Stimulated activated CD4-positive, alpha-beta T cell treated with anti-CD3 and anti-CD28 coated beads, Interleukin-4, amount 100 ng/mL, for 4 hours (primary cell): Measurements from ENCODE around the gene ARID5B.
"Not testable (repeated sequence)": the region's sequence is repeated elsewhere in the genome, so short reads cannot be mapped to it uniquely, and the experiment has no call there.

Source experiments
- DNase-seq, 2 experiments: peaks; one replicate each; pipeline ENCODE4 v3.0.0-alpha.2; 2020

Gene ARID5B

DNA sequence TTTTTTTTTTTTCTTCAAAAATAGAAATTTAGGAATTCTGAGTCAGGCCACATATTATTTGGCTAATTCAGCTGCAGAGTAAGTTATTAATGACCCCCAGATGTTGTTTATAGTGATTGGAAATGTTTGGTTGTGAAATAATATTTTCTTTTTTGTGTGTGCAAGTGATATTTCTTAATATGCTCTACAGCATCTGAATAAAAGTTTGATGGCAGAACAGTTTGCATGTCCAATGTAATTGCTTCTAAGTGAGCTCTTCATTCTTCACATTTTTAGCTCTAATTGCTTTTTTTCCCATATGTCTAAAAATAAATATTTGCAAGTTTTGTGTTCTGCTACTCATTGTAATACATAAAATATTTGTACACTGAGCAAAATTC lies 116.0 kb downstream of the ARID5B start:
- no peak for DNase-seq

DNA sequence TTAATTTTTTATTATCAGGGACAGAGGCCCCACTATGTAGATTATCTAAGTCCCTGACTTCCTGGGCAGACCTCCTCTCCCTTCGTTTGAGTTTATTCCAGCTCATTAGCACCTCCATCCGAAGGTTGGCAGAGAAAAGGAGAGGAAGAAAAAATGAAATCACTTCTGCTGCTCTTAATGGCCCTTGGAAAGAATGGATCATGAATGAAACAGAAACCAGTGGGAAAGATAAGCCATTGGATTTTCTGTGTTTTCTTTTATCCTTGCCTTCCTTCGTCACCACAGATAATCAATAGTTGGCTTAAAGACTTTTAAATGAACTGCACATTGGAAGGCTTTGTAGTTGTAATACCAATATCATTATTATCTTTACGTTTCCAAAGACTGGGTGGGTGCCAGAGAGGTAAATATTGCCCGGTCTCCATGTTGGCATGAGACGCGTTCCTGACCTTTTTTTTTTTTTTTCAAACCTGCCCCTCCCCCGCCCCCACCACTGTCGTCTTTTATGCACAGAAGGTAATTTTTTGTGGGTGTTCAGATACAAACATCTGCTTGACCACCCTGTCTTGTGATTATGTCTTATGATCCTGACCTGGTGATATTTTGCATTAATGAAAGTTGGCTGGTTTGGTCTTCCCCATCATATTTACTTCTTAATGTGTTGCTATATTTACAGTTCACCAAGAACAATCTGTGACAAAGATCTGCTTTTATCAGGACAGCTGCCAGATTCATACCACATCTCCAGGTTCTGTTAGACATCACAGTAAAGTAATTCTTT lies 116.8 kb downstream of the ARID5B start:
- no peak for DNase-seq

DNA sequence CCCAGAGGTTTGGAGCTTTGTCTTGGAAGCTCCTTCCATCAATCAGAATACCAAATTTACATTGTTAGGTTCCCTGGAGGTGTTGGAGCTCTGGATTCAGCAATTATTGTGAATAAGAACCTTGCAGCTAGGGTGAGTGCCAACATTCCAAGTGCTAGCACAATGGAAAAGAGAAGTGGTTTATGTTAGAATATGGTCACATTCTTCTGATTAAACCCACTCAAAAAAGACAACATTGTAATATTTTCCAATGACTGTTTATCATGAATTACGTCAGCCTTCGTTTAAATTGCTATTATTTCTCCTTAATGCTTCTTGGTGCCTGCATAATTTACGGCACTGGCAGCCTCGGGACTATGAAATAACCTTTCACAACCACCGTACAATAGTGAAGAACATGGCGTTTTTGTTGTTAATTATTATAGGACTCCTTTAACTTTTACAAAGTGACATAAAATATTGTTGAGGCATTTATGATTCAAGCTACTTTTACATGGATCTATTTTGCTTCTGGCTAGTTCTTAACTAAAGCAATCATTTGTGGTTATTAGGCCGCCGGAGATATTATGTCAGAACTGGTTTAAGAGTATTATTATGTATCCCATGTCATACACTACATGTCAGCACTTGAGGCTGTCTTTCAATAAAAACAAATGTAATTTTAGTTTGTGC lies 117.7 kb downstream of the ARID5B start:
- no peak for DNase-seq

DNA sequence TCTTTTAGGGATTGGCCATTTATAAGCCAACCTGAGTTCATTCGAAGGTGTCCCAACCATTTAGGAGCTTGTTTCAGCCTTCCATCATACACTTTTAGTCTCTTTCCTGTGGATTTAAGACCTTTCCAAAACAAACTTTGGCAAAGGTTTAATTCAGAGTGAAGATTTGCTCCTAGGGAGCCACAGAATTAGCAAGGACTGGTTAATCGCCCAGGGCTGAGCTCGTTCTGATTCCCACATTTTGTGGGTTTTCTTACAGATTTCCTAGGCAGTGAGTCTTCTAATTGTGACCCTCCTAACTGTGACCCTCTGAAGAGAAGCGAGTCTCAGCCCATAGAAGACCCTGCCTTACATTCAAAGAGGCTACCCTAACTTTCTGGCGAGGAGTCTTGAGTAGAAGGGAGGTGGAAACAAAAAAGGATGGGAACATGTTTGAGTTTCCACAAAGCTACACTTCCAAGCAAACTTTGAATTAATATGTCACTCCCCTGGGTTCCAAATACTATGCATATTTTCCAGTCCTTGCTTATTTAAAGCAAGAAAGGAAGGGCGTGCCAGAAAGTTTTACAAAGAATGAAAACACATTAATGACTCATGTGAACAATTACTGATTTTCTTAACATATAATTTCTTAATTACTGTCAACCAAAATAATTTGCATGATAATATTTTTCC lies 118.3 kb downstream of the ARID5B start:
- no peak for DNase-seq

DNA sequence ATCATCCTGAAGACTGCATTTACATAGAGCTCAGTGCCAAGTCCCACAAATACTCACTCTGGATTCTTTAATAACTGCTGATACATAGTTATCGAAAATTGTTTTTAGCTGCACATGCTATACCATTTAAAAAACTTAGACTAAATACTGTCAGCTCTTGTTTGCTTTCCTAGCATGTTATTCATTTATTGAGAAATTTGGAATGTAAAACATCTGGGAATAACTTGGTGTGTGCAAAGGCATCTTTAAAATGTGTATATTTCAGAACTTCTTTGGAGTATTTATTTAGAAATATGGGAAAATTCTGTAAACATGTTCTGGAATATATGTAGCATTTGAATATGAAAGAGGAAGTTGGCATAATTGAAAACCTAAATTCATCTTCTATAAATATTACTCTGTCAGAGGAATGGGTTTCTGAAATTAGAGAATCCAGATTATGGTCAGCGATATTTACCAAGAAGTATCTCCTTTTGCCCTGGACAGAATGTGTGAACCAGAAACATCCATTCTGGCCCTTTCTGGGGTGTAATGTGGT lies 119.7 kb downstream of the ARID5B start:
- no peak for DNase-seq

DNA sequence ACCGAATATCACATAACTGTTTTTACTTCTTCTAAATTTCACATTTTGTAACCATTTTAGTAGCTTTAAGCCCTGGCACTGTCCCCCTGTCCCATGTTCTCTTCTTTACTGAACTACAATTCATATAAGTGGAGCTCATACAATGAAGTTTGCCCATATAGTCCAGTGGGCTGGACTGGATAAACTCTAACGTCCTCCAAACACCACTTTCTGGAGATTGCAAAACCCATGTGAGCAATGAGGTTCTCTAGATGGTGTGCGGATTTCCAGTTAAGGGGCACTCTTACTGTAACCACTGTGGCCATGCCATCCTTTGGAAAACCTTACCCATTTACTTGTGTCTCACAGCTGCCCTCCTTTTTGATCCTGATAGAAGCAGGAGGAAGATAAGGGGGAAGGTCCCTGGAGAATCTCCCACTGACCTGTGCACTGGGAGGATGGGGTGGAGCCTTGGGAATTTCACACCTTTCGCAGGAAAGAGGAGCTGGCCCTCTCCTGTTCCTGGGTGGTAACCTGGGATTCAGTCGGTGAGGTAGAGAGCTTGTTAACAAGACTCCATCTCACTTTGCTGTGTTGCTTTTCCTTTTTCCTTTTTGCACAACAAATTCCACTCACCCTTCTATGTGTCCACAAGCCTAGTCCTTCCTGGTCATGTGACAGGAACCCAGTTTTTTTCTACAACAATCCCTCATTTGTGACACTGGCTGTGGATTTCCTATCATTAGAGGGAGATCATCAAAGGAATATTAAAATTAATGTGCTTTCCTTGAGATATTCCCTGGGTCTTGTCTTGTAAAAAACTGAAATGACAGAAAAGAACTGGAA lies 120.7 kb downstream of the ARID5B start:
- DNase-seq: no peak

DNA sequence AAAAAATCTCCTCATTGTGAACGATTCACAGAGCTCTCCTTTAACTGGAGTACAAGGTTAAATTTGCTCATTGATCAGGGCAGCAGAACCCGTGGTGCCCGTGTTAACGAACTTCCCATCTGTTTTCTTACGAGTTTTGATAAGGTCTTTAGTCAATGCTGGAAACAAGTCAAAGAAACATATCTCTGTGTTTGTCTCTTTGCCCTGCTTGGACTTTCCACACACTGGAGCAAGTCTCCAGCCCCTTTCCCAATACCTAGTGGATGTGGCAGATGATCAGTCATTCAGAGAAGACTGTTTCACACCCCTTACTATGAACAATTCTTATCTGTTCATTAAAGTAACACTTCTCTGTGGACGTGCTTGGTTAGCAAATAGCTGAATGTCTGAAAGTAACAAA lies 121.3 kb downstream of the ARID5B start:
- no peak for DNase-seq

DNA sequence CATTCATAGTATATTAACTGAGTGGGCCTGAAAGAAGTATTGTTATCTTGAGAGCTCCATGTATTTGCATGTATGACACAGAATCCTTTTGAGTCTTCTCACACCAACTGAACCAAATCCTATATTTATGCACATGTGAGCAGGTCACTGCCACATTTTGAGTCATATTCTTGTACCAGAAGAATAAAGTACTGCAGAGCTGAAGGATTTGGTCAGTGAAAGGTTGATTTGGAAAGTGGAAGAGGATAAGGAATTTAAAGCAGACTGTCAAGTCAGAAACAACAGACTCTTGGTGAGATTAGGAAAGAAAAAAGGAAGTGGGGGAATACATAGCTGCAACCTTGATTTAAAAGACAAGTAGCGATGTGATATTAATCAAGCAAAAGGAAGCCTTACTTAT lies 121.8 kb downstream of the ARID5B start:
- no peak for DNase-seq

DNA sequence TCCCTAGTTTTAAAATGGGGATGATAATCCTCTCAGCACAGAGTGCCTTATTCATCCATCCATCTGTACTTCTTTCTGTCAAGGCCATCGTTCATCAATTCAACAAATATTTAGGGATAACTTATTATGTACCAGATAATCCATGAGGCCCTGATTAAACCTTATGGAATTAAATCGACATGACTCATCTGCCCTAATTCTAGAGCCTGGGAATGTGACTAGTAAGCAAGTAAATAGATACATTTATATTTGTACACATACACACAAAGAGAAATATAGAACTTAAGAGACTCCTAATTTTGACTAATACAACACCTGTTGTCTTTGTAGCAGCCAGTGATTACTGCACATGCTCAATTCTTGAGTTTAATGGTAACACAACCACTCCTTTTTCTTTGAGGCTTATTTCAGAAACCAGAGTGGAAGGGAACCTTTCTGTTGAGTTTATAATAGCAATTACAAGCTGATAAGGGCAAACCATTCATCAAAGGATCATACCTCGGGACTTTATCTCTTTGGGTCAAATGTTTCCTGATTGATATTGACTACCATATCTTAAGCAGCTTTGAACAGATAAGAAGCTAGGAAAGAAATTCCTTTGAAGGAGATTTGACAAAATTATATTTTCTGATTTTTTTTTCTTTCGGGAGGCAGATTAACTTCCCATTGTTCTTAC lies 122.7 kb downstream of the ARID5B start:
- no peak for DNase-seq

DNA sequence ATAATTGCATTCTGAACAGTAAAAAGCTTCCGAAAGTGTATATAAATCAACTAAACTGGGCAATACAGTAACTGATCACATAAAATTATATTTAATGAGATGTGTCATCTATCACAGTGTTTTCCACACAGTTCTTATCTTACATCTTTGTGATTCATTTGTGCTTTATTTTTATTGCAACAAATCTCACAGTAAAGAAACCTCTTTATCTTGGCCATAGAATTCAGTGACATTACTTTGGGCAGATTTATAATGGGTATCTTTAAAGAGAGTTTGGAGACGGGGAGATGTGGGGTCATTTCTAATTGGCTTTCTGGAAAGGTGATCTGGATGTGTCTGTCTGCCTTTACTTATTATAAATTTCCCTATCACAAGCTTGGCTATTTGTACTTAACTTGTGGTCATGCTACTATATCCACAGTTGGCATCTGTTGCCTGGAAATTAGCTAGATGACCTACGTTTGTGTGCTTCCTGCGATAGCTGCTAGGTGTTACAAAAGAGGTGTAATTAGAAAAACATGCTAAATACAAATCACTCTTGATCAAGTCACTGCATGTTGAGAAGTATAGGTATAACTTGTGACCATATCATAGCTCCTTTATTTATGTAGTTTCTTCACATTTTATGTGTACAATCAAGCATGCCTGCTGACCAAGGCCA lies 123.8 kb downstream of the ARID5B start:
- no peak for DNase-seq

DNA sequence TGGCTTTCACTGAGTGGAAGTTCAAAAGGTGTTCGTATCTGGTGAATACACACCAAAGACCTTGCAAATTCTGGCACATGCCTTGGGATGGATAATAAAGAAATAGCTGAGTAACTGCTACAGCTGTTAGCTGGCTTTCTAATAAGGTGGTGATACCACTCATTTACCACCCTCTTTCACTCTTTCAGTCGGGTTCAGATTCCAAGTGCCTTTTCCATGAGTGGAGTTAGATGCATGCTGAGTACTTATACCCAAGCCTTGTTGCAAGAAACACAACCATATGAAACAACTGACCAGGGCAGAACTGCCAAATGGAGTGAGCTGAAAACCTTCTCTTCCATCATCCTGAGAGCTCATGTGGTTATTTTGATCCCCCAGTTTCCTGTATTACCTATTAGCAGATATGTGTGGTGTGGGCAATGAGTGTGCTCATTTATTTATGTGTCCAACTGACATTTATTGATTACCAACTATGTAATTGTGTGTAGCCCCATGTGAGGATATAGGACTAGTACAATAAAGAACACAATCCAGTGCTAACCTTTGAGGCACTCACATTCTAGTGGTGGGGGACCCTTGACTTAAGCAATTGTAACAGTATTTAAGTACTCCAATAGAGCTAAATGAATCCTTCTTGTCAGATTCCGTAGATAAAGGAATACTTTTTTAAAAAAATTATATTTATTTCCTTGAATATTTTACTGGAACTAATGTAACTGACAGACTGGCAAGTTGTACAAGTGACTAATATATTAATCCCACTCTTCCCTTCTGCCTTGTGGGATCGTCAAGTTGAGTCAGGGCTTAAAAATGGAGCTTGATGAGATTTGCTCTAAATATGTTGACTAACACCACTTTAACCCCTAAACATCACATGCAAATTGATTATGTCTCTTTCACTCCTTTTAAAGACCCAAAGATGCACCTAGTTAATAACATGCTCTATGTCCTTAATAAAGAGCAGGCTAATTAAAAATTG lies 124.7 kb downstream of the ARID5B start:
- DNase-seq: no peak

DNA sequence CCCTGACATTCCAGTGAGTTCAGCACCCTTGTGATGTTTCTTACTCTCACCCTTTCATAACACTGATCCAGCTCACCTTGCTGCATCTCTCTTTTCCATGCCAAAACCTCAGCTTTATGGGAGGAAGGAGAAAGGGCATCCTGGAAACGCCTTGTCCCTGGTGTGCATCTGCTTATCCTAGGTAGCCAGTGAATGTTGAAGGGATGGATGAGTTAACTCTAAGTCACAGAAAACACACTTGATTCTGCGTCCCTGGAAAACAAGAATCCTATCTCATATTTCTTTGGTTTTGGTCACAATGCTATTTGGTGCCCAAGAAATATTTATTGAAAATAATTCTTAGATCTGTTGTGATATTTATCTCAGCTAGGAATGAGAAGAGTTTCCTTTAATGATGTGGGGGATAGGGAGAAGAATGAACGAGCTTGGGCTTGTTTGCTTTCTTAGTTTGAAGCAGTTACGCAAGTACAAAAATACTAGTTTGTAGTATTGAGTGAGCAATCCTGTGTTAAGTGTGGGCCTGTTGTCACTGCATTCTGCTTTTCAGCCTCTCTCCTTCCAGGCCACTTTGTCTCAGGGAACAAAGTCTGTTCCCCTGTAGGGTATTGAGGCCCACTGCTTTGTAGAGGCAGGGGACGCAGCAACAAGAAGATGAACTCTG lies 126.5 kb downstream of the ARID5B start:
- DNase-seq: no peak

DNA sequence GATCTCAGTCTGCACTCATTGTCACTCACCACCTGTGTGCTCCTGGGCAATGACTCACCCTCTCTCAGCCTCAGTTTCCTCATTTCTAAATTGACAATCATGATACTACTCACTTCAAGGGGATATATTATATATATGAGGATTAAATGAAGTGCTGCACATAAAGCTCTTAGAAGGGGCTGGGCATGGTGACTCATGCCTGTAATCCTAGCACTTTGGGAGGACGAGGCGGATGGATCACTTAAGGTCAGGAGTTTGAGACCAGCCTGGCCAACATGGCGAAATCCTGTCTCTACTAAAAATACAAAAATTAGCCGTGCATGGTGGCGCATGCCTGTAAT lies 127.0 kb downstream of the ARID5B start:
- not testable (repeated sequence) for DNase-seq

DNA sequence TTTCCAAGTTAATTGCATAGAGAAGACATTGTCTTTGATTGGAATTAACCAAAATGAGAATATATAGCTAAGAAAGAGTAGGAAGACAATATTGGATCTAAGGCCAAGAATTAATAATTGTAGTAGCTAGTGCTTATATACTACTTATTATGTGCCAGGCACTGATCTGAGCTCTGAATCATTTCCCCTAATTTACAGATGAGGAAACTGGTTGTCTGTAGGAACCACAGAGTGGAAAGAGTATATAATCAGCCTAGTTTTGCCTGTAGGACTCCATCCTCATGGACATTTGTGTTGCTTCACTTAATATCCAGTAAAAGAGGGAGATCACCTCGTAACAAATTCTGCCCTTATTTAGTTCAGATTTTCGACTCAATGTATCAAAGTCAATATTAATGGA lies 127.9 kb downstream of the ARID5B start:
- DNase-seq: no peak

DNA sequence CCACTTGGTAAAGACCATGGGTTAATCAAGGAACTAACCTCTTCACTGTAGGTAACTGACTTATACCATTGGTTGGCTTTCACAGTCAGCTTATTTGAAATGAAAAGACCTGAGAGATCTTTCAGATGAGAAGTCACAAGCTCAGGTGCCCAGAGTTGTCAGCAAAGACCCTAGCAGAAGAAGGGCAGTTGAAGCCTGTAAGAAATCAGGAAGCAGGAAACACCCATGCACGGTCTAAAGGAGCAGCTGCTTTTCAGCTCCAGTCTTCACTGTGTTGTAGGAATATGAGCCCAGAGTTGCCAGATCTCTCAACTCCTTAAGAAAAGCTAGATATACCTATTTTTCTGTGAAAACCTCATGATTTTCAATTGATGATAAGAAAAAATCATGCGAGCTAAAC lies 130.0 kb downstream of the ARID5B start:
- DNase-seq: no peak

DNA sequence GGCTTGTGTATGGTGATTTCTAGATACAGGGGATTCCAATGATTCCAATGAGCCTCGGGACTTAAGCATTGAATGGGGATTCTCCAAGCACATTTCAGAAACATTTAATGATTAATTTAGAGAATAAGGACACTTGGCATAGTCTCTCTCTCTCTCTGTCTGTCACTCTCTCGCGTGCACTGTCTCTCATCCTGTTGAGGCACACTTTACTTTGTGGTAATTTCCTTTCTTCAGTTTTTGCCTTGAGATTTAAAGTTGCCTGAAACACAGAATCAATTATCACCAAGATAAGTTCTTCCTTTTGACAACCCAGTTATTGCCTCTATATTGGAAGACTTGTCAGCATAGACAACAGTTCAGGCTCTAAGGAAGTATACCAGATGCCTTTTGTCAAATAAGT lies 131.6 kb downstream of the ARID5B start:
- no peak for DNase-seq

DNA sequence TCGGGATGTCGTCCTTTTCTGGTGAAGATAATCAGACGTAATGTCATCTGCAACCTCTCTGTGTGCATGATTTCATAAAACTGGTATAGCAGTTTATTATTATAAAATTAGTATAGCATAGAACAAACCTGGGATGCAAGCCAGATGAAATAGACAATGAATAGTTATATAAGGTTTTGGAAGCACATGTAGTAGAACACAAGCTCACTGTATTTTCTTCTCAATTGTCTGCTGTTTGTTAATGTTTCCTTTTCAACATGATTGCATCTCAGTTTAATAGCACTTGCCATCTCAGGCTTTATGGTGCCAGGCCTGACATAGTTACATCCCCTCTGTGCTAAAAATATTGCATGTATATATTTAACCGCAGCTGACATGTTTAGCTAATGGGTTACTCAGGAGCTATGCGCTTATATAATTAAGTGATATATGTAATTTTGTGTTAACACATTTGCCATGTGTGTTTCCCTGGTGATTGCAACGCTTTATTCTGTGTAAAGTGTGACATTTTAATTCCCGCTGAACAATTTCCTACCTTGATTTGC lies 132.7 kb downstream of the ARID5B start:
- DNase-seq: no peak

DNA sequence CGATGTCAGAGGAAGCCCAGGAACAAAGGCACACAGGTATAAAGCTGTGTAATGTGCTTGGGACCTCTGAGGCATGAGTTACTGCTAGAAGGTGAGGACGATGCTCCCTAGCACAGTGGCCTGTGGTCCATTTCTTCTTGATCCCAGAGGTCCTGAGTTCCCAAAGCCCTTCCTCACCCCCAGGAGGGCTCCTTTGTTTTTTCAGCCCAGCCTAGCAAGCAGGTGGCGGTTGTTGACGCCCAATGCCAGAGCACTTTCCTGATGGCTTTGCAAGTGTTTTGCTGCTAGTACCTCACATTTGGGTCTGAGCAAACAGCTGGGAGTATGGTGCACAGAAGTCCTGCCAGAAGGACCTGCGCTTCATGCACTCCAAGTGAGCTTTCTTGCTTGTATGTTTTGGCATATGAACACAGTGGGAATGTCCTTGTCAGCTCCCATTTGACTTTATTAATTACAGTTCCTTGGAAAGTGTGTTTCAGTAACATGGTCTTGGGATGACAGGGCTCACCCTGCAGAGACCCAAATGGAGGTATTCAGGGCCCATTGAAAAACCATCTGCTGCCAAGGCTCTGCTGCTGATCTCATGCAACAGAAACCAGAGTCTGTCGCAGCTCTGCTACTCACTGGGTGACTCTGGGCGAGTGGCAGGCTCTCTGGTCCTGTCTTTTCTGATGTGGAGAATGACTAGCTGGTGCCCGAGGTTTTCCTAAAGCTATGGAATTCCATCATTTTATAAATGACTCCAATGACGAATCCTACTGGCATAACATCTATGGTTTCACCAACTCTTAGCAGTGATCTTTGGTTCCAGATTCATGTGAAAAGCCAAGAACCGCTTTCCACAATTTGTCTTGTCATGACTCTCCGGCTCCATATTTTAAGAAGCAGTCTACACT lies 134.9 kb downstream of the ARID5B start:
- DNase-seq: no peak
